ENCODE results near the gene CDC42EP1. TPM values are rescaled to one million over a fixed set of nuclear protein-coding genes. Genes with fewer than 3 reads are reported as not detected.

CDC42EP1 gene
- total and polyA plus RNA-seq, 2 experiments from 2014 or later, result 7.7 to 10.2 TPM

- Histone ChIP-seq H3K27me3 (ENCODE audit: insufficient read depth) (no peaks in the 10 kb centered on the region), H3K9me2 (ENCODE audit: insufficient read depth) (no peaks in the 10 kb centered on the region), H4K20me1 (replicated peaks; ENCODE audit: insufficient read depth) (no peaks in the 10 kb centered on the region), H3K4me2 (no peak overlapping the region), H3K4me3 (no peak overlapping the region), H3K27ac (ENCODE audit: low read depth) (no peak overlapping the region), H3K79me2 (replicated peaks; ENCODE audit: insufficient read depth) (no peaks in the 10 kb centered on the region), H3K4me1 (ENCODE audit: insufficient read depth) (peaks cover 14% of the 10 kb centered on the region), H3F3A (replicated peaks; ENCODE audit: low read depth) (0 out of 2 replicates have a peak, but pooled peaks cover 11% of the 10 kb centered on the region), H3K36me3 (ENCODE audit: insufficient read depth) (no peaks in the 10 kb centered on the region), H2AFZ (no peak overlapping the region)
- ATAC-seq, result no peak
- no peak overlapping the region for H3K4me3 Mint-ChIP-seq
- H3K4me1 Mint-ChIP-seq, result peaks cover 25% of the 10 kb centered on the region
- TF ChIP-seq EZH2 (IDR thresholded peaks at IDR 0.05; ENCODE audit: low read depth, unreplicated experiment), result no peak
- no peak for TF ChIP-seq ZNF331 (CRISPR knock-in tag; IDR thresholded peaks at IDR 0.05; ENCODE audit: low read depth)
- no peak for TF ChIP-seq REST (IDR thresholded peaks at IDR 0.05; ENCODE audit: unreplicated experiment)
- no peak for TF ChIP-seq ZNF114 (CRISPR knock-in tag; IDR thresholded peaks at IDR 0.05)
- peaks cover 16% of the 10 kb centered on the region for H3K27me3 Mint-ChIP-seq (ENCODE audit: insufficient read depth, low read depth, poor library complexity)
- H3K9me3 Mint-ChIP-seq, result no peaks in the 10 kb centered on the region
- no peak for DNase-seq (ENCODE audit: low spot score)
- H3K36me3 Mint-ChIP-seq (ENCODE audit: low read depth), result peaks cover 8% of the 10 kb centered on the region
- H3K27ac Mint-ChIP-seq, result no peak overlapping the region
Measured at GRCh38 chr22:37571992-37572373, 11.7 kb downstream of the CDC42EP1 start.

GRCh38 chr22:37575490-37576003 lies 15.3 kb downstream of the CDC42EP1 start:
- peaks cover 8% of the 10 kb centered on the region for H3K27me3 Mint-ChIP-seq (ENCODE audit: insufficient read depth, low read depth, poor library complexity)
- no peaks in the 10 kb centered on the region for H3K27me3 ChIP-seq (ENCODE audit: insufficient read depth)
- no peak overlapping the region for H3K4me3 Mint-ChIP-seq
- no peaks in the 10 kb centered on the region for H3K36me3 Mint-ChIP-seq (ENCODE audit: low read depth)
- peaks cover 3% of the 10 kb centered on the region for H3K4me1 Mint-ChIP-seq
- H3K9me2 ChIP-seq (ENCODE audit: insufficient read depth), result no peaks in the 10 kb centered on the region
- H2AFZ ChIP-seq, result no peak overlapping the region
- H3K36me3 ChIP-seq (ENCODE audit: insufficient read depth), result no peaks in the 10 kb centered on the region
- H3K27ac ChIP-seq (ENCODE audit: low read depth), result no peak overlapping the region
- TF ChIP-seq CTCF (conservative IDR thresholded peaks at IDR 0.05; ENCODE audit: low read depth in 2 of 2), result peak in 1 of 2 experiments; percentile 9; a peak in 1 of 4 replicates
- TF ChIP-seq CREB1 (CRISPR knock-in tag; IDR thresholded peaks at IDR 0.05; ENCODE audit: low read depth), result no peak
- no peak for TF ChIP-seq EZH2phosphoT487 (IDR thresholded peaks at IDR 0.05; ENCODE audit: unreplicated experiment)
- no peak for TF ChIP-seq ZNF462 (CRISPR knock-in tag; IDR thresholded peaks at IDR 0.05)
- TF ChIP-seq ZNF331 (CRISPR knock-in tag; IDR thresholded peaks at IDR 0.05; ENCODE audit: low read depth), result no peak
- no peak for TF ChIP-seq NANOG (IDR thresholded peaks at IDR 0.05; ENCODE audit: borderline replicate concordance)
- H3K79me2 ChIP-seq (replicated peaks; ENCODE audit: insufficient read depth), result no peaks in the 10 kb centered on the region
- H3K9me3 Mint-ChIP-seq, result no peaks in the 10 kb centered on the region
- no peak overlapping the region for H3K4me3 ChIP-seq
- H3K4me2 ChIP-seq, result no peak overlapping the region
- H3K4me1 ChIP-seq (ENCODE audit: insufficient read depth), result no peaks in the 10 kb centered on the region
- DNase-seq (ENCODE audit: low spot score) (no peak), ATAC-seq (no peak)
- no peaks in the 10 kb centered on the region for H4K20me1 ChIP-seq (replicated peaks; ENCODE audit: insufficient read depth)
- 0 out of 2 replicates have a peak, but pooled peaks cover 2% of the 10 kb centered on the region for H3F3A ChIP-seq (replicated peaks; ENCODE audit: low read depth)
- no peak overlapping the region for H3K27ac Mint-ChIP-seq
